UCSD-AML1 (cell line): ENCODE measurements around the gene ARR3.
"Not testable (repeated sequence)": the region's sequence is repeated elsewhere in the genome, so short reads cannot be mapped to it uniquely, and the experiment has no call there.

ENCODE experiments used
- DNase-seq: peaks from one replicate; lab custom pipeline; 2025; ENCODE audit not compliant: unreplicated experiment; lab: John Stamatoyannopoulos, UW

ARR3 gene

GRCh38 chrX:70268034-70268433, at the start of gene ARR3:
ARR3 (plus strand) TSS chrX:70268334; CDS start chrX:70269386, 1,052 bp downstream.
- DNase-seq, result no peak

- DNase-seq, result no peak
These were observed 48.0 kb upstream of the ARR3 start for GRCh38 chrX:70219938-70220764.

DNA sequence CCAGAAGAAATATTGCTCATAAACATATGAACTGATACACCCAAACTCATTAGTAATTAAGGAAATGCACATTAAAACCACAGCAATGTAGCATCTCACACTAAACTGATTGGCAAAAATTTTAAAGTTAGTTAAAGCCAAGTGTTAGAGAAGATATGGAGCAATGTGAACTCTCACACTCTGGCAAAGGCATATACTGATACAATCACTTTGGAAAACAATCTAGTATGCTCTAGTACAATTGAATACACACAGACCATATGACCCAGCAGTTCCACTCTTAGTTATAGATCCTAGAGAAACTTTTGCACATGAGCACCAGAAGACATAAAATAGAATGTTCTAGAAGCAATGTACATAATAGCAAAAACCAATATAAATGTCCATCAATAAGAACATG, 42.1 kb upstream of the ARR3 start:
- no peak for DNase-seq

DNA sequence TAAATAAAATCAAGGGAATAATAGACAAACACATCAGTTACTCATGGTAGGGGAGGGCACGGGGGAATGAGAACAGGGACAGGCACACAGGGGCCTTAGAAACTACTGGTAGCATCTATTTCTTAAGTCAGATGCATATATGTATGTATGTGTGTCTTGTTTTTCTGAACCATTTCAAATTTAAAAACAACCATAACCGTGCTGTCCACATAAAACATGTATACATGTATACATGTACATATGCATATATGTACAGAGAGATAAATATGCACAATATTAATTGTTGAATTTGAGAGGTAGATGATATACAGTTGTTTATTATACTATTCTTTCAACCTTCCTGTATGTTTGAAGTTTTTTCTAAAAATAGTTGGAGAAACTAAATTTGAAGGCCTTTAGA, 41.4 kb upstream of the ARR3 start:
- no peak for DNase-seq

DNA sequence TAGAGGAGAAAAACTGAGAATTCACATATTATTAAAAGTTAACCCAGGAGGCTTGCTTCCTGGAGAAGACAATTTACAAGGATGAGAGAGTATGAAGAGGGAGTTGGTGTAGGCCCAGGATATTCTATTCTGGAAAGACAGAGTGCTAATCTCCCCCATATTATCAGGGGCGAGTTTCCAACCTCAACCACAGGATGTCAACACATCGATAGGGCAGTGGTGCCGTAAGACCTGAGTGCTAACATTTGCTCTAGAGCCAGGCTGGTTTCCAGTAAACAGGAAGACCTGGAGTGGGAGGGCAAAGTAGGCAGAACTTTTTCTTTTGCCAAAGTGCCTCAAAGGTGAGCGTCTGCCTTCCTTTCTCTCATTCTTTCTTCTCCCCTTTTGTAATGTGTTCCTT, 36.5 kb upstream of the ARR3 start:
- DNase-seq, result no peak

DNA sequence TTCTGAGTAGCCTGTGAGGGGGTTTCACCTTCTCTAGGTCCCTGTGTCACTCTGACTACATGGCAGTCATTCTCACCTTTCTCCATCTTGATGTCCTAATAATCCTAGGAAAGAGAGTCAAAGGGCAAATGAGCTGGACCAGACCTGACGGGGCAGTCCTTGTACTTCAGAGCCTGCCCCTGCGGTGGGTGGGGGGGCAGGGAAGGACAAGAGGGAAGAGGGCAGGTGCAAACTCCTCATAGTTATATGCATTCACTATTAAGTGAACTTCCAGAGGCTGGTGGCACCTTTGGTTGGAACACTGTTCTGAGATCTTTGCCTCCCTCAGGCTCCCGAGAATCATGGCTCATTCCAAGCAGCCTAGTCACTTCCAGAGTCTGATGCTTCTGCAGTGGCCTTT, 33.8 kb upstream of the ARR3 start, which contains the start of gene AWAT1:
AWAT1 (plus strand) TSS at position 301 of the 400 bp plus-strand sequence; CDS start at position 342, 41 bp downstream.
- no peak for DNase-seq

GRCh38 chrX:70240751-70241150, 27.4 kb upstream of the ARR3 start:
- no peak for DNase-seq

- no peak for DNase-seq
These were observed 26.6 kb upstream of the ARR3 start for GRCh38 chrX:70241501-70241900.

GRCh38 chrX:70243601-70244000, 24.5 kb upstream of the ARR3 start:
- not testable (repeated sequence) for DNase-seq

DNA sequence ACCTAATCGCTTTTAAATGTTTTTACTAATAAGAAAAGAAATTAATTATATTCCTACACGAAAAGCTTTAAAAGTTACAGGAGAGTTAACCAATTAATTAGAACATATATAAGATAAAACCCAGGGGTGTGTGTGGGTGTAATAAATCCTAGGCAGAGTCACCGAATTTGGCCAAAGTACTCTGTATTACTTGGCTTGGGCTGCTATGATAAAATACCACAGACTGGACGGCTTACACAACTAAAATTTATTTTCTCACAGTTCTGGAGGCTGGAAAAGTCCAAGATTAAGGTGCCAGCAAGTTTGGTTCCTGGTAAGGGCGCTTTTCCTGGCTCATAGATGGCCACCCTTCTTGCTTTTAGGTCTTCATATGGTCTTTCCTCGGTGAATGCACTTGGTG, 23.3 kb upstream of the ARR3 start:
- DNase-seq, result no peak

- no peak for DNase-seq
These were observed 20.9 kb upstream of the ARR3 start for GRCh38 chrX:70247252-70247651.

- no peak for DNase-seq
These were observed 15.6 kb upstream of the ARR3 start for GRCh38 chrX:70252491-70252890.

DNA sequence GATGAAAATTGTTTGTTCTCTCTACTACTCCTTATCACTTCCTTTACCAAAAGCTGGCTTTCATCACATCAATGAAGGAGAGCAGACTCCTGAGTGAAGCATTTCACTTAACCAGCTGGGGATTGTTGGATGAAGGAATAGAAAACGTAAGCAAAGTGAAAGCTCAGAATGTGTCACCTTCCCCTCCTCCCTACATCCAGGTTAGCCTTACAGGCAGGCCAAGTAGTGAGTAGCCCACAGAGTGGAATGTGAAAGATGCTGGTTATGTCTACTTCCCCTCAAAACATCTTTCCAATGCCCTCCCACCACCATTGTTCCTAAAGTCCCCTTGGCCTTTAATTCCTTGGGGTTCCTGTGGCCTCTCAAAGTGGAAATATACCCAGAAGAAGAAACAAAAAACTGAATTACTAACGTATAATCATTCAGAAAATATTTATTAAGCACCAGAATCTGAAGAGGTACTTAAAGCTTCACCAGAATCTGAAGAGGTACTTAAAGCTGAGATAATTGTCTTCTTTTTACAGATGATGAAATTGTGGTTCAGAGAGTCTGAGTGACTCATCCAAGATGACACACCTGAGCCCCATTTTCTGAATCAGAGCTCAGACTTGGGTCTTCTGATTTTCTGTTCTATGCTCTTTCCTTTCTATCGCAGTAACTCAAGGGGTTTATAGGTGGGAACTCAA, 14.6 kb upstream of the ARR3 start:
- DNase-seq, result no peak

DNA sequence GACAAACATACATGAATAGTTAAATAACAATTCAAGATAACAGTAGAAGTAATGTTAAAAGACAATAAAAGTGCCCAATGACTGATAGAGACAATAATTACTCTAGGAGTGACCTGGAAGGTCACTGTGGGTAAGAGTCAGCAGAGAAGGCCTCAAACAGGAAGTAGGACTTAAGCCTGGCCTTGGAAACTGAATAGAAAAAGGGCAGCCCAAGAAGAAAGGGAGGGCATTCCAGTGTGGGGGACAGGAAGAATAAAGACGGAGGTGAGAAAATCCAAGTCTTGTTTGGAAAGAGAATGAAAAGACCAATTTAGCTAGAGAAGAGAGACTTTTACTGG, 14.1 kb upstream of the ARR3 start:
- DNase-seq, result no peak

DNA sequence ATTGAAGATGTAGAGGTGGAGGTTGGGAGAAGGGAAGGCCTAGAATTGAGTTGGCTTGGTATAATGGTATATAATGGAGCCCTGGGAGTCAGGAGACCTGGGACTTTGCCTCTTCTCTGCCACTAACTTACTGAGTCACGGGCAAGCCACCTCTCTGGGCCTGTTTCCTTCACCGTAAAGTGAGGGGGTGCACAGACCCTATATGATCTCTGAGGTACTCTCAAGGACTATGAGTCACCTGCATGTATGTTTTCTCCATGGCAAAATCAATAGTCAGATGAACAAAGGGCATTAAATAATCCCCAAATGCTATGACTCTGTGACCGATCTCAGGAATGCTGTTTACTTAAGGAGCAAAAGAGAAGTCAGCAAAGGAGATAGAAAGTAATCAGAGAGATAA, 13.2 kb upstream of the ARR3 start:
- DNase-seq, result no peak

GRCh38 chrX:70255452-70255851, 12.7 kb upstream of the ARR3 start:
- DNase-seq, result no peak

DNA sequence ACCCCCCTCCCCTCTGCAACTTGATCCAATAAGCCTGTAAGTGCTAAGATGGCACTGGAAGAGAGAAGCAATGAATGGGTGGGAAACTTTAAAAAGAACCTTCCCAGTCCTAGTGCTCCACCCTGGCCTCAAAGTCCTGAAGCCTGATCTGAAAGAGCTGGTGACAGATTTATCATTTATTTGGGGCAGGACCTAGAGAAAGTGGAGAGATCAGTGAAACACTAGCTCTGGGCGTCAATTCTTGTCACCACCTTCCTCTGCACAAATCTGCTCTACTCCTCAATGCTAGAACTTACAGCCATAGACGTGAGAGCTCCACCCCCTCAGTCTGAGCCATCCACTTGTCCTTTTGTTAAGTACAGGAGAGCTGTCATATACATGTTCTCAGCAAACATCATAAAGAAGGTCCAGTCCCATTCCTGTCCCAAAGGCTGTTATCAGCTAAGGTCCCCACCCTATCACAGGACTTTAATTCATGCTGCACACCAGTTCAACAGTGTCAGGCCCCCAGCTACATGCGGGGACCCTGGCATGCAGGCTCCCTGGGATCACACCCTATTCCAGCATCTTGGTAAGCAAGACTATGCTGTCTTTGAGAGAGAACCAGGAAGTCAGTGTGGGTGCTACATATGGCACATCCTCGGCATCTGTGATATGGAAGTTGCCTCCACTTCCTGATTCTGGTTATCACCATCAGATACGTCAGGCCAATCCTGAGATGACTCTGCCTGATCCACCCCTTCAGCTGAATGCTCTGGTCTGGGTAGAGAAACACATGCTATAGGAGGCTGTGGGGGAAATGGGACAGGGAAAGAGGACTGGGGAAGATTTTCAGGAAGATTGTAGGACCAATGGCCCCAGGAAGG, 10.5 kb upstream of the ARR3 start:
- no peak for DNase-seq

DNA sequence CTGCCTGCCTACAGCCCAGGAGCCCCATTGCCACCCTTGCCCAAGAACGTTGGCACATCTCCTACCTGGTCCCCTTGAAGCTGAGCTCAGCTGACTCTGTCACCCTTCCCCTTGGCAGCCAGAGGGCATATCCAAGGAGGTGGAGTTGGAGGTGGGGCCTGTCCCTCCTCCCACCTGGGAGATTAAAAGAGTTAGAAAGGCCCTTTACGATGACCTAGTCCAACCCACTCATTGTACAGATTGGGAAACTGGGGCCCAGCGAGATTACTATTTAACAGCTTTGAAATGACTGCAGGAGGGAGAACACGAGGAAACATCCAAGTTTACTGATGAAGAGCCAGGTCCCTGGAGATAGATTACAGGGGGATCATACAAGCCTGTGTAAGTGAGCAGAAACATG, 8.0 kb upstream of the ARR3 start, which contains the start of gene P2RY4:
P2RY4 (minus strand) TSS at position 101 of the 400 bp plus-strand sequence. CDS start 580 bp downstream, outside the sequence.
- no peak for DNase-seq

- peak; percentile 40 for DNase-seq
These were observed 5.1 kb upstream of the ARR3 start for GRCh38 chrX:70262952-70263567.

DNA sequence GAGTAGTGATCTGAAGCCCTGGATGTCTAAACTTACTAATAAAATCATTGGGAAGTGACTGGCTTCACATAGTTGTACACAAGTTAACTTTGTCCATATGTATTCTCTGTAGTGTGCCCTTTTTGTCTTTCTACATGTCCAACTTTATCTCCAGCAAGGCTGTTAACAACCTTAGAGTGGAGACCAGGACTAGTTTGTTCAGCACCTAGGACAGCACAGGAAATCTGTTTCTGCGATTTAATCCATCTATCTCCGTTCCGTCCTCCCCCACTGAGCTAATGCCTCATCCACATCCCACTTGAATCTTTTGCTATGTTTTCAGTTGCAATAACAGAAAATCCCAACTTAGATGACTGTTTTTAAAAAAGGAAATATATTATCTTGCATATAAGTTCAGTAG, 3.4 kb upstream of the ARR3 start:
- no peak for DNase-seq

DNA sequence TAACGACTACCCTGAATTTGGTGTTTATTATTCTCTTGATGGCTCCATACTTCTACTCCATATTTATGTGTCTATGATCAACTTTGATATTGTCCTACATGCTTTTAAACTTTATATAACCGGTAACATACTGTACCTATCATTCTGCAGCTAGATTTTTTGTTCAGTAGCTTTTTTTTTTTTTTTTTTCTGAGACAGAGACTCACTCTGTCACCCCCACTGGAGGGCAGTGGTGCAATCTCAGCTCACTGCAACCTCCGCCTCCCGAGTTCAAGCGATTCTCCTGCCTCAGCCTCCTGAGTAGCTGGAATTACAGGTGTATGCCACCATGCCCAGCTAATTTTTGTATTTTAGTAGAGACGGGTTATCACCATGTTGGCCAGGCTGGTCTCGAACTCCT, 5.9 kb downstream of the ARR3 start:
- not testable (repeated sequence) for DNase-seq
